IgD-negative memory B cell (primary cell): ENCODE data around the gene EIF5A. TPM values are rescaled to one million over a fixed set of nuclear protein-coding genes. Genes with fewer than 3 reads are reported as not detected.

ENCODE experiments used
- H3K27ac Mint-ChIP-seq, 3 donors: one replicate each; pipeline ENCODE4 v1.8.0; 2020 to 2022; ENCODE audit warnings: mild to moderate bottlenecking in 3 of 3, mixed read lengths in 3 of 3, moderate library complexity in 1 of 3
- H3K27me3 Mint-ChIP-seq: one replicate; pipeline ENCODE4 v1.8.0; 2021; ENCODE audit warnings: mixed read lengths
- H3K36me3 Mint-ChIP-seq: one replicate; pipeline ENCODE4 v1.8.0; 2020; ENCODE audit warnings: mild to moderate bottlenecking, mixed read lengths
- H3K4me1 Mint-ChIP-seq, 3 donors: one replicate each; pipeline ENCODE4 v1.8.0; 2020 to 2022; ENCODE audit warnings: mixed read lengths in 3 of 3, mild to moderate bottlenecking in 1 of 3
- H3K4me3 Mint-ChIP-seq, 4 donors: one replicate each; pipeline ENCODE4 v1.8.0; 2020 to 2022; ENCODE audit warnings: mild to moderate bottlenecking in 4 of 4, mixed read lengths in 4 of 4, moderate library complexity in 3 of 4
- H3K9me3 Mint-ChIP-seq, 3 donors: one replicate each; pipeline ENCODE4 v1.8.0; 2020 to 2021; ENCODE audit warnings: mixed read lengths in 3 of 3, mild to moderate bottlenecking in 1 of 3
- polyA plus RNA-seq: library from polyadenylated mRNA; unstranded; fragments of 300-500 nt; fragmentation: Illumina TruSeq; gene quantifications from one replicate; pipeline ENCODE4 v1.2.3, GENCODE V29; 2021

The EIF5A gene
- 221 TPM for polyA plus RNA-seq

DNA sequence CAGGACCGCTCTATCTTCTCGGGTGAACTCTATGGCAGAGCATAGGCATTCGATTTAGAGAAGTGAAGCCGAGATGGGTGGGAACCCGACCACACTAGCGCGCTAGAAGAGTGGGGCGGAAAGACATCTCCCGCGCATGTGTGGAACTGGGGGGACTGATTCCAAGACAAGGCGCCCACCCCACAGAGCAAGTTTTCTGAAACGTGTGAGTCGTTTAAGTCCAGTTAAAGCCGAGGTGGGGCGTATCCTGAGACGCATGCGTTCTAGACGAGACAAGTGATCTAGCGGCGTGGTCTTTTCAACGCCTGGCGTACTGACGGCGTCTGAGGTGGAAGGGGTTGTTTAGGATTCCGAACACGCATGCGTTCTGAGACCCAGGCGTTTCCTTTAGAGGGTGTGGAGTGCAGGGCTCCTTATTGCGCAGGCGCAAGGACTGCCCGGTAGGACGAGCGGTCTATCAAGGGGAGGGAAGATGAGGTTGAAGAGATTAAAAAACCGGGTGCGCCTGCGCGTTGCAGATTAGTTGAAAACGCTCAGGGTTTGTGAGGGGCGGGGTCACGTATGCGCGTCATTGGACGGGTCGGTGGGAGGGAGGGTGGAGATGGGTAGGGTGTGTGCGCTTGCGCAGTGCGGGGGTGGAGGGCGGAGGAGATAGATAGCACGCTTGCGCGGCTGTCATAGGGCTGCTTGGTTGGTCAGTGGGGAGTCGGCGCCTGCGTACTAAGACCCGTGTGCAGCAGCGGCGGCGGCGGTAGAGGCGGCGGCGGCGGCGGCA, at the start of gene EIF5A:
Gene EIF5A, plus strand, starts transcription at position 718 of the 775 bp plus-strand sequence. CDS start 2,008 bp downstream, outside the sequence.
- peaks cover 6% of the 10 kb centered on the region for H3K36me3 Mint-ChIP-seq
- H3K9me3 Mint-ChIP-seq, result no peaks in the 10 kb centered on the region
- H3K27ac Mint-ChIP-seq, result peak within 1 kb of the TSS; percentile 95 to 100 (median 99)
- H3K27me3 Mint-ChIP-seq, result peaks cover 2% of the 10 kb centered on the region
- peaks cover 14 to 28% (median 16%) of the 10 kb centered on the region in 3 donors for H3K4me1 Mint-ChIP-seq
- H3K4me3 Mint-ChIP-seq, result peak within 1 kb of the TSS; percentile 91 to 99 (median 96)

DNA sequence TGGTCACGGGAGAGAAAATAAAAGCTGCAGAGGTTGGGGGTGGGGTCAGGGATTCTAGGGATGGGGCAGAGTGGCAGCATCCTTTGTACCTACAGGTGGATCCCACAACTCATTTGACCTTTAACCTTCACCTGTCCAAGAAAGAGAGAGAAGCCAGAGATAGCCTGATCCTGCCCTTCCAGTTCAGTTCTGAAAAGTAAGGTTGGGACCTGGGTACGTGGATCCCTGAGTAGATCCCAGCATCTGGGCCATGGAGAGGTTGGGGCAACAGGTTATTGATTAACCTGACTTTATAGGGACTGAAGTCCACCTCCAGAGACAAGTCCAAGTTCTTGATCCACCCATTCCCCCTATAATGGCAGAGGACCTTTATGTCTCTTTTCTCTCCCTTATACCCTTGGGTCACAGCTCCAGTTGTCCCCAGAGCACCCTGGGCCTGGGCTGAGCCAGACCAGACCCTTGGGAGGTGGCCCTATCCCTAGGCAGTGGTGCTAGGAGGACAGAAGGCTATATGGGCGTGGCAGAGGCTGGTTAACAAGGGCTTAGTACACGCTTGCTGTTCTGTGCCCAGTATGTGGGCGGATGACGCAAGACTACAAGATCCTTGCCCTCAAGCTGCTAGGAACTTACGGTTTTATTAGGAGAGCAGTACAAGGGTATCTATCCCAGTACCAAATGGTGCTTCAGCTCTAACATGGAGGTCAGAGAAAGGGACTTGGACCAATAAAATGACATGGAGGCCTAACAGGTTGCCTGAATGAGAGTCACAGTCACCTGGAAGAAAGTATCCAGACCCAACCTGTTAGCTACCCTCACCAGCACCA, 48.5 kb upstream of the EIF5A start:
- Mint-ChIP-seq H3K4me1 (peaks cover 3 to 16% (median 13%) of the 10 kb centered on the region in 3 donors), H3K4me3 (peak overlapping the region in 2 of 4 donors; percentile 60 to 65), H3K27me3 (peaks cover 21% of the 10 kb centered on the region), H3K27ac (peak overlapping the region in 1 of 3 donors; percentile 62), H3K36me3 (peaks cover 4% of the 10 kb centered on the region), H3K9me3 (no peaks in the 10 kb centered on the region)

DNA sequence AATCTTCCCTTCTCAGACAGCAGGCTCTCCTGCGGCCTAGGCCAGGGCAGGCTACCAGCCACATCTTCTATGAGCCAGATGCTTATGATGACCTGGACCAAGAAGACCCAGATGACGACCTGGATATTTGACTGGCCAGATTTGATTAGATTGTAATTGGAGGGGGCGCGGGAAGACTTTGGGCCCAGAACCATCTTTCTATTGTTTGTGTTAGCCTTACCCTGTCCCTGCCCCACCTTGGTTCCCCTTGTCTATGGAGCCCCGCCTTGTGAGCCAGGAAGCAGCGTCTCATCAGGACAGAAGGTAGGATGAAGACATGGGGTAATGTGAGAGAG, 47.9 kb upstream of the EIF5A start:
- H3K27ac Mint-ChIP-seq, result peak overlapping the region in 1 of 3 donors; percentile 62
- H3K36me3 Mint-ChIP-seq, result peaks cover 4% of the 10 kb centered on the region
- H3K4me3 Mint-ChIP-seq, result peak overlapping the region in 2 of 4 donors; percentile 60 to 65

GRCh38 chr17:7260151-7260550, 47.3 kb upstream of the EIF5A start:
- Mint-ChIP-seq H3K4me3 (peak overlapping the region in 3 of 4 donors; percentile 22 to 67 (median 57)), H3K27ac (peak overlapping the region in 2 of 3 donors; percentile 69 to 71), H3K27me3 (peaks cover 22% of the 10 kb centered on the region), H3K4me1 (peaks cover 5 to 18% (median 13%) of the 10 kb centered on the region in 3 donors), H3K9me3 (no peaks in the 10 kb centered on the region), H3K36me3 (peaks cover 4% of the 10 kb centered on the region)

More for the DNA sequence above, 47.9 kb upstream of the EIF5A start:
- no peaks in the 10 kb centered on the region for H3K9me3 Mint-ChIP-seq
- H3K27me3 Mint-ChIP-seq, result peaks cover 22% of the 10 kb centered on the region
- H3K4me1 Mint-ChIP-seq, result peaks cover 5 to 18% (median 13%) of the 10 kb centered on the region in 3 donors

DNA sequence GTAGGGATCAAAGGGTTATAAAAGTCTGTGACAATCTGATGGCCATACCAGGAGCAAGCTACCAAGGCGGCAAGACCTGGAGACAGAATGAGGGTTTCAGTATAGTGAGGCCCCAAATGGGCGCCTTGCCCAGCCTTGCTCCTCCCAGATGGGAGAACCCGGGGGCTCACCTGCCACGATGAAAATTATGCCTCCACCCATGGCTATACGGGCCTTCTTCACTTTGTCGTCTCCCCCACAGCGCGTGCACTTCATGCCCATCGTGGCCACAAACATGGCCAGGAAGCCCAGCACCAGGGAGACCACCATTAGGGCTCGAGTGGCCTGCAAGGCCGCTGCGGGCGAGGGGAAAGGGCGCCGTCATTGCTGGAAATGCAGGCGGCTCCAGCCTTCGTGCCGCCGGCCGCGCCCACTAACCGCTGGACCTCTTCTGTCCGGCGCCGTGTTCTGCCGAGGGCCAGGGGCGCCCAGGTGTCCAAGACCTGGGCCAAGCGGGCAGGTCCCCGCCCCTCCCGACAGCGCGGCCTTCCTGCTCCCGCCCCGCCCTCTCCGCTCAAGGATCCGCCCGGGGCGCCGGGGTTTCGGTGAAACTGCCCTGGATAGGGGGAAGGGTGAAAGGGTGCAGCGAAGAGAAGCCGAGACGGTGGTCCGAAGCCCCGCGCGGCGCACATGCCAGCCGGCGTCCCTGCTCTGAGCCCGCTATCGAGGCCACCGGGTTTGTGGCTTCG, 46.6 kb upstream of the EIF5A start:
- Mint-ChIP-seq H3K27me3 (peaks cover 25% of the 10 kb centered on the region), H3K27ac (peak overlapping the region in 2 of 3 donors; percentile 18 to 69), H3K36me3 (peaks cover 4% of the 10 kb centered on the region), H3K4me1 (peaks cover 5 to 18% (median 13%) of the 10 kb centered on the region in 3 donors), H3K9me3 (no peaks in the 10 kb centered on the region), H3K4me3 (peak overlapping the region; percentile 57 to 89 (median 78))

- peak overlapping the region in 2 of 3 donors; percentile 87 to 88 for H3K27ac Mint-ChIP-seq
- H3K4me1 Mint-ChIP-seq, result peaks cover 5 to 18% (median 12%) of the 10 kb centered on the region in 3 donors
- H3K4me3 Mint-ChIP-seq, result peak overlapping the region; percentile 38 to 92 (median 78)
- H3K27me3 Mint-ChIP-seq, result peaks cover 25% of the 10 kb centered on the region
- no peaks in the 10 kb centered on the region for H3K9me3 Mint-ChIP-seq
- peaks cover 4% of the 10 kb centered on the region for H3K36me3 Mint-ChIP-seq
Observed at GRCh38 chr17:7261379-7262191, 45.8 kb upstream of the EIF5A start.

GRCh38 chr17:7262192-7262934, 45.1 kb upstream of the EIF5A start, which contains the start of gene CLDN7:
Gene CLDN7 (minus strand): TSS chr17:7262478. CDS start chr17:7262043, 435 bp downstream.
- peaks cover 4% of the 10 kb centered on the region for H3K36me3 Mint-ChIP-seq

GRCh38 chr17:7262935-7263800, 44.3 kb upstream of the EIF5A start:
- Mint-ChIP-seq H3K36me3 (peaks cover 6% of the 10 kb centered on the region), H3K27me3 (peaks cover 28% of the 10 kb centered on the region), H3K9me3 (no peaks in the 10 kb centered on the region), H3K4me1 (peaks cover 5 to 18% (median 10%) of the 10 kb centered on the region in 3 donors), H3K4me3 (peak overlapping the region; percentile 70 to 92 (median 82)), H3K27ac (peak overlapping the region in 2 of 3 donors; percentile 74 to 95)

More at GRCh38 chr17:7262192-7262934, 45.1 kb upstream of the EIF5A start, which contains the start of gene CLDN7:
- Mint-ChIP-seq H3K4me3 (peak within 1 kb of the TSS; percentile 73 to 92 (median 86)), H3K27ac (peak within 1 kb of the TSS; percentile 74 to 95 (median 88)), H3K27me3 (peaks cover 28% of the 10 kb centered on the region), H3K4me1 (peaks cover 5 to 18% (median 10%) of the 10 kb centered on the region in 3 donors), H3K9me3 (no peaks in the 10 kb centered on the region)

DNA sequence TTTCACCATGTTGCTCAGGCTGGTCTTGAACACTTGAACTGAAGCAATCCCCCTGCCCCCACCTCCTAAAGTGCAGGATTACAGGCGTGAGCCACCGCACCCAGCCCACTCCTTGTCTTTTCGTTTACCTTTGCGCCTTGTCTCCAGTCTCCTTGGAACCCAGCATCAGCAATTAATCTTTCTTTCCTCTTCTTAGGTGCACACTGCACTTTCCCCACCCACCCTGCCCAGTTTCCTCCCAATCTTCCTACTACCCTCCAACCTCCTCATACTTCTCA, 43.7 kb upstream of the EIF5A start:
- Mint-ChIP-seq H3K9me3 (no peaks in the 10 kb centered on the region), H3K27ac (peak overlapping the region in 1 of 3 donors; percentile 74), H3K4me3 (peak overlapping the region in 2 of 4 donors; percentile 35 to 79), H3K4me1 (peaks cover 5 to 18% (median 10%) of the 10 kb centered on the region in 3 donors), H3K36me3 (peaks cover 3% of the 10 kb centered on the region), H3K27me3 (peaks cover 28% of the 10 kb centered on the region)

- Mint-ChIP-seq H3K27me3 (peaks cover 27% of the 10 kb centered on the region), H3K4me3 (no peak overlapping the region), H3K36me3 (peaks cover 2% of the 10 kb centered on the region), H3K9me3 (no peaks in the 10 kb centered on the region), H3K4me1 (peaks cover 5 to 19% (median 10%) of the 10 kb centered on the region in 3 donors), H3K27ac (no peak overlapping the region)
Observed at GRCh38 chr17:7266784-7267183, 40.6 kb upstream of the EIF5A start.

DNA sequence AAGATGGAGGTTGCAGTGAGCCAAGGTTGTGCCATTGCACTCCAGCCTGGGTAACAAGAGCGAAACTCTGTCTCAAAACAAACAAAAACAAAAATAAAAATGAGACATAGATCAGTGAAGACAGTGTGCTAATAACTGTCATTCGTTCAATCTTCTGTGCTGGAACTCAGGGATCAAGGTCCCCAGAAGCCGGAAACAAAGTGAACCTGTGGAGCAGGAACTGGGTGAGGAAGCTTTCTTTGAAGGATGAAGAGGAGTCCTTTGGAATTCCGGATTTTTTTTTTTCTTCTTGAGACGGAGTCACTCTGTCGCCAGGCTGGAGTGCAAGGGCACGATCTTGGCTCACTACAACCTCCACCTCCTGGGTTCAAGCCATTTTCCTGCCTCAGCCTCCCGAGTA, 28.0 kb upstream of the EIF5A start:
- H3K4me3 Mint-ChIP-seq, result peak overlapping the region in 1 of 4 donors; percentile 76
- peaks cover 9 to 11% (median 9%) of the 10 kb centered on the region in 3 donors for H3K4me1 Mint-ChIP-seq
- H3K36me3 Mint-ChIP-seq, result no peaks in the 10 kb centered on the region
- peaks cover 0 to 1% (median 0%) of the 10 kb centered on the region in 3 donors for H3K9me3 Mint-ChIP-seq
- peak overlapping the region in 1 of 3 donors; percentile 10 for H3K27ac Mint-ChIP-seq
- H3K27me3 Mint-ChIP-seq, result peaks cover 22% of the 10 kb centered on the region

DNA sequence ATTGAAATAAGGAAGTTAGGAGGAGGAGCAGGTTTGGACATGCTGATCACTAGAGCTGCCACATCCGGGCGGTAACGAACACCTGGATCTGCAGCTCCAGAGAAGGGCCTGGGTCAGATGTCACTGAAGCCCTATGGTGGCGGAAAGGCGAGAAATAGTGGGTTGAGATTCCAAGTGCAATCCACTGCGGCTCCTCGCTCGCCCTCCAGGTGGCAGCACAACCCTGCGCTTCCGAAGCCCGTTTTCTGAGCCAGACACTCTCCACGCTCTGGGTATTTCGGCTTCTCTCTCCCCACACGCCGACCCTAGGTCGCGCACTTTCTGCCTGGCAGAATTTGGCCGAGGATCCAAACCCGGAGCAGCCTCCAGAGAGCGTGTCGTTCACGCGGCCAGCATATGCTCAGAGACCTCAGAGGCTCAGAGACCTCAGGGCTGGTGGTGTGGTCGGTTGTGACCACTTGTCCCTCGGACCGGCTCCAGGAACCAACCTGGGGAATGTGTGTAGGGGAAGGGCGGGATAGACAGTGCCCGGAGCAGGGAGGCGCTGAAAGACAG, 26.8 kb upstream of the EIF5A start:
- H3K9me3 Mint-ChIP-seq, result peaks cover 0 to 1% (median 0%) of the 10 kb centered on the region in 3 donors
- peak overlapping the region; percentile 69 to 95 (median 88) for H3K4me3 Mint-ChIP-seq
- H3K27ac Mint-ChIP-seq, result peak overlapping the region in 2 of 3 donors; percentile 53 to 83
- H3K36me3 Mint-ChIP-seq, result no peaks in the 10 kb centered on the region
- peaks cover 24% of the 10 kb centered on the region for H3K27me3 Mint-ChIP-seq
- H3K4me1 Mint-ChIP-seq, result peaks cover 9 to 11% (median 9%) of the 10 kb centered on the region in 3 donors
